Muscle of arm (tissue), 12 donors: ENCODE data around the gene TST. TPM values are rescaled to one million over a fixed set of nuclear protein-coding genes. Genes with fewer than 3 reads are reported as not detected.

Experiments used
- DNase-seq: peaks from one replicate; pipeline ENCODE4 v3.0.0-alpha.2; 2013
- polyA plus RNA-seq, 12 donors: library from polyadenylated mRNA; unstranded; fragments of 120-200 nt; gene quantifications; one replicate each; pipeline ENCODE4 v1.2.1, GENCODE V29; 2013; ENCODE audit not compliant: insufficient read length in 12 of 12

TST gene
- polyA plus RNA-seq, 12 donors, result 9.2 to 41.6 (median 16.1) TPM; not detected in 1

DNA sequence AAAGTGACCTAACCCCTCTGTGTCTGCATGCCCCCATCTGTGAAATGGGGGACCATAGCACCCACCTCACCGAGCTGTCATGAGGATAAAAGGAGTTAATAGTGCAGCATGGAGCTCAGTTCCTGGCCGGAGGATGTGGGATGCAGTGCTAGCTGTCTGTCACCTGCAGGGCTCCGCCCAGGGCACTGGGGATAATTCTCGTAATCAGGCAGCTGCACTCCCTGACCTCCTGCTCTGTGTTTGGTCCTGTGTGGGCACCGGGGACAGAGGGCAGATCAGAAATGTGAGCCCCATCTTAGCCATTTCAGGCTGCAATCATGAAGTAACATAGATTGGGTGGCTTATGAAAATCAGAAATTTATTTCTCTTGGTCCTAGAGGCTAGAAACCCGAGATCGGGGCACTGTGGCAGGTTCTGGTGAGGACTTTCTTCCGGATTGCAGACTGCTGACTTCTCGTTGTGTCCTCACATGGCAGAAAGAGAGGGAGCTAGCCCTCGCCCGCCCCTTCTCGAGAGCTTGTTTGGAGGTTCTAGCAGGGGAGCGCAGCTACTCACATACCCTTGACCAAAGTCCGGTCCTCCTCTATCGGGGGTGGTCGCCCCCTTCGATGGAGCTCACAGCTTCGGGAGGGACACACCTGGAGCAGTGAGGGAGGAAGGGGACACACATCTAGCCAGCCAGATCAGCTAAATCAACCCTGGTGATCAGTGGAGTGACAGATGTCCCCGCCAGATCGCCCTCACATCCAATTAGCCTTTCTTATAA lies 35.5 kb upstream of the TST start:
- DNase-seq, result no peak

DNA sequence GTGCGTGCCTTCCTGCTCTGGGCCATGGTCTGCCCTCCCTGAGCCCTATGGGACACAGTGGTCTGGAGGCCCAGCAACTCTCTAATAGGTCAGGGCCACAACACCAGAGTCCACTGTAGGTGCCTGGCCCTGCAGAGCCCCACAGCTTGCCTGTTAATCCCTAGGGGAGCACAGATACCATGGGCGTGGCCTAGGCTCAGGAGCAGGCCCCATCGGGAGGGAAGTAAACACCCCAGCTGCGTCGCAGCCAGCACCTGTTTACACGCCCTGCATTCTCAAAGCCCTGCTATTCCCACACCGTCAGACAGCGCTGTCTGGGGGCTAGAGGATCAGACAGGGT lies 34.8 kb upstream of the TST start:
- DNase-seq, result no peak

DNA sequence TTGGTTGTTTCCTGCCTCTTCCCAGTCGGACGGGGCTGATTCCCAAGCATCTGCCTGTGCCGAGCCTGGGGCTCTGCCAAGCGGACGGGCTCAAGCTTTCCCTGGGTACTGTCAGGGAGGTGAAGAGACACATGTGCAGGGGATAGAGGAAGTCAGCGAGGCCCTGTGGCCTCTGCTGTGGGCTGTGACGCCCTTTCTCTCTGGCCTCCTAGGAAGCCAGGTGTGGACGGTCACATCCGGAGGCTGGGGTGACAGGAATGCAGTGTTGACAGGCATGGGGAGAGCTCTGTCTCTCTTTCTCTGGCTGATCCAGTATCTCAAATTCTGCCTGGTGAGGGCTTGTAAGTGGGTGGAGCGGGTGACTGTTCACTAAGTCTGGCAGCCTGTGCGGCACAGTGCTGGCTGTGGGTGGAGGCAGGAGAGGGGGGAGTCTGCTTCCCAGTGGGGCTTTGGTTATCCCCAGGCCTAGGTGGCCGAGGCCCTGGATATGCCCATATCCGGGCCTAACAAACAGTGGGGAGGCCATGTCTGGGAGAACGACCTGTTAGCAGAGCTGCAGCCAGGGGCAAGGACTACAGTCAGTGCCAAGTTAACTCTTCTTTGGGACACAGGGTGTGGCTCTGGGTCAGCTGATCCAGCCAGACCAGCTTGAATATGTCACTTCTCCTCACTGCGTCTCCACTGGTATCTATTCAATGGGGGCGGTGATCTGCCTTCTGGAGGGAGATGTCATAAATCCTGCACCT lies 34.2 kb upstream of the TST start:
- DNase-seq, result no peak

DNA sequence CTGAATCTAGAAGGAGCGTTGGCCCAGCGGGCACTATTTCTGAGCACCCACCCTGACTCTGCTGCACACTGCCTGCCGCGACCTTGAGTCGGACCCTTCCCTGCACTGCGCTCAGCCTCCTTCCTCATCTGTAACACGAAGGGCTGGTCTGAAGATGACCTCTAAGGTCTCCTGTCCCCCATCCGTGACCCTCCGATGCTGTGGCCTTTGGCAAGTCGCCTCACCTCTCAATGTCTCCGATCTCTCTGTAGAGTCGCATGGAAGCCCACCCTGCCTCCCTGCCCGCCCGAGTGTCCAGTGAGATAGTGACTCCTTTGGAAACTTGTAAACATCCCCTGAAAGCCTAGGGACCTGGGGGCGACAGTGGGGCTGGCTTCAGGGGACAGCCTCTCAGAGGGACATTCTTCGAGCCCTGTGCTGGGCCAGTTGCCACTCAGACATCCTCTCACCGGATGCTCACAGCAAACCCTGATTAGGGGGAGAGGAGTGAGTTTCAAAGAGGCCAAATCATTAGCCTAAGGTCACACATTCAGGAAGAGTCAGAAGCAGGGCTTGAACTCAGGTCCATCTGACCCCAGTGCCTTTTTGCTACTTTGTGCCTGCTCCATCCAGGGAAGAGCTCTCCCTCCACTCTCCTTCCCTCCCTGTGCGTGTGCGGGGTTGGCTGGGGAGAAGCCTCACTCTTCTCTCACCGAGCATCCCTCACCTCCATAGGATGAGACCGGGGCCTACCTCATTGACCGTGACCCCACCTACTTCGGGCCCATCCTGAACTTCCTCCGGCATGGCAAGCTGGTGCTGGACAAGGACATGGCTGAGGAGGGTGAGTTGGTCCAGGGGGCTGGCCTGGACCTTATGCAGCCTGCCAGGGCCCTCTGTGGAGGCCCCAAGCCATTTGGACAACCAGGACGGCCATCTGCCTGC lies 33.4 kb upstream of the TST start:
- DNase-seq, result no peak

DNA sequence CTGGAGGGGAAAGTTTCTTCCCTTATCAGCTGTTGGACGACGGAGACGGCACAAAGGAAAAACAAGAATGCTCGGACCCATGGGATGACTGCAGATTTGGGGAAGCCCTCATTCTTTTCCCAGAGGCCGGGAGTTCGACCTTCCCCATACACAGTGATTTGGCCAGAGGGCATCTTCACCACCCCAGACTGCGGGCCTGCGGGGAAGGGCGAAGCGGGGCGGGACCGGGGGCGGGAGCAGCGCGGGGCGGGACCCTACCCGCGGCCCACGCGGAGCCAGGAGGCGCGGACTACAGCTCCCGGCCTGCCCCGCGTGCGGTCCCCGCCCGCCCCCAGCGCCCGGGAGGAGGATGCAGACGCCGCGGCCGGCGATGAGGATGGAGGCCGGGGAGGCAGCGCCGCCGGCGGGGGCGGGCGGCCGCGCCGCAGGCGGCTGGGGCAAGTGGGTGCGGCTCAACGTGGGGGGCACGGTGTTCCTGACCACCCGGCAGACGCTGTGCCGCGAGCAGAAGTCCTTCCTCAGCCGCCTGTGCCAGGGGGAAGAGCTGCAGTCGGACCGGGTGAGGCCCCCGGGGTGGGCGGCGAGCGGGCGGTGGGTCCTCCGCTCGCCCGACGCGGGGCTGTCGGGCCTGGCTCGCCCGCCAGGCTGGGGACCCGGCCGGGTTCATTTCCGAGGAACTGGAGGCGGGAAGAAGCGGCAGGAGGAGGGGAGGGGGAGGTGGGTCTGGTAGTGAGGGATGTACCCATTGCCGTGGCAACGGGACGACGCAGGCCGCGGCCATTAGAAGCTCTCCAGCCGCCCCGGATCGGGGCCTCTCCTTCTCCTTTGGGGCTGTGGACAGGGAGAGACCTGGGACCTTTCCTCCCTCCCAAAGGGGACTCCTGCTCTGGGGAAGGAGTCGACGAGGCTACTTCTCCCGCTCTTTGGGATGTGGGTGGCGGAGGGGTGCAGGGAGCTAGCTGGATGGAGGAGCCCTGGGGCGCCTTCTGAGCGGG lies 32.4 kb upstream of the TST start, which contains the start of gene KCTD17:
Gene KCTD17 (plus strand): TSS at position 352 of the 995 bp plus-strand sequence. CDS start 19 bp downstream, at position 371.
- peak; percentile 66 for DNase-seq

DNA sequence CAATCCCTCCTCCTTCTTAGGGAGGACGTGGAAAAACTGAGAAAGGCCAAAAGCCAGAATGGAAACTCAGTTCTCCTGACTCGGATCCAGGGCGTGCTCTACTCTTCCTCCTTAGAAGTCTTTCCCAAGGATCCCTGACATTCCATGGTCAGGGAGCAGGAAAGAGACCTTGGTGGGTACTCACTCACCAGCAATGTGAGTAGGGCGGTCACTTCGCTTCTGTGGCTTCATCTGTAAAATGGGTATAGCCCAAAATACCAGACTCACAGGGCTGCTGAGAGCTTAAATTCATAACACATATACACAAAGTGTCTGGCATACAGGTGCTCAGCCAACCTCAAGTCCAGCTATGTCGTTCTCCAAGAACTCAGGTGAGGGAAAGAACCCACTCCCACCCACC lies 31.7 kb upstream of the TST start:
- no peak for DNase-seq

DNA sequence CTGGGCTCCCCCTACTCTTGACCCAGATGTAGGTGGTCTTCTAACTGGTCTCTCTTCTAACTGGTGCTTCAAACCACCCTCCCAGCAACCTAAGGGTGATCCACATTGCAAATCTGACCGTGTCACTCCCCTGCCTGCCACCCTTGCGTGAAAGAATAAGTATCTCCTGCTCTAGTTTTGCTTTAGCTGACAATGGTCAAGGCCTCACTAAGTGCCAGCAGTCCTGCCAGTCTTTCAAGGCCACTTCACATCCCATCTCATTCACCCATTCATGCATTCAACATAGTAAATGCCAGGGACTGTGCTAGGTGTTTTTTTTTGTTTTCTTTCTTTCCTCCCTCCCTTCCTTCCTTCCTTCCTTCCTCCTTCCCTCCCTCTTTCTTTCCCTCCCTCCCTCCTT lies 30.0 kb upstream of the TST start:
- no peak for DNase-seq

DNA sequence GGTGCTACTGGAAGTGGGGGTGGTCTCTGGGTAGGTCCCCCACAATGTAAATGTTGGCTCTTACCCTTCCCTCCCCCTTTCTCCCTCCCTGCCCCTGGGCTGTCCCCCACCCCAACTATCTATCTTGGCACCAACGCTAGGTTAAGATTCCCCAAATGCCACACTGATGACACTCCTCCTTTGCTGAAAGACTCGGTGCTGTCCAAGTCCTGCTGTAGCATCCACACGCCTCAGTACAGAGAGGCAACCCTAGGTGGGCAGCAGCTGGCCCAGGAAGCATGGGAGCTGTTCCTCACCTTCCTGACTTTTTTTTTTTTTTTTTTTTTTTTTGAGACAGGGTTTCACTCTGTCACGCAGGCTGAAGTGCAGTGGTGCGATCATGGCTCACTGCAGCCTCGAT lies 28.9 kb upstream of the TST start:
- DNase-seq, result no peak

DNA sequence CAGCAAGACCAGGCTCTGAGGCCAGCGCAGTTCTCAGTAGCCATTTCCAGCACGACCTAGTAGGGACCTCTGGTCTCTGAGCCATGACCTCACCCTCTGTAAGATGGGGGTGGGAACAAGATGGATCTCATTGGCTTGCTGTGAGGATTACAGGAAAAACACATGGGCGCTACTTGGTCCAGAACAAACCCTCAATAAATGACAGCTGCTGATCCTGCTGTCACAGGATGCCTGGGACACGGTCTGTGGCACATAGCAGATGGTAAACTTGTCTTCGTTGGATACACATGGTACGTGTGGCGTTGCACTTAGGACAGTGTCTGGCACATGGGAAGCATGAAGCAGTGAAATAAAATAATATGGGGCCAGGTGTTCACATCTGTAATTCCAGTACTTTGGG lies 27.8 kb upstream of the TST start:
- no peak for DNase-seq

DNA sequence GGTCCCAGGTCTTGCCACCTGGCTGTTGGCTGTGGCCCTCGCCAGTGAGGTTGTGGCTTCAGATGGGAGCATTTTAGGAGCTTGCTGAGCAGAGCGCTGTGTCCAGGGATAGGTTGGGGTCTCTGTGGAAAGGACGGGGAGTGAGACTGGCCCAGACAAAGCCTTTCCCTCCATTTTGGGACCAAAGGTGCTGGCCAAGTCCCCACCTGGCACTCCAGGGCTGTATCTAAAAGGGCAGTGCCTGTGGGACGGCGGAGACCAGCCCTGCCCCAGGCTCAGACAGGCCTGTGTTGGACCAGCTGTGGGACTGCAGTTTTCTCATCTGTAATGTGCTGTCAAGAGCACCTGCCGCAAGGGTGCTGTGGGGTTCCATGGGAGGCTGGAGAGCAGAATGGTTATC lies 27.3 kb upstream of the TST start:
- no peak for DNase-seq

DNA sequence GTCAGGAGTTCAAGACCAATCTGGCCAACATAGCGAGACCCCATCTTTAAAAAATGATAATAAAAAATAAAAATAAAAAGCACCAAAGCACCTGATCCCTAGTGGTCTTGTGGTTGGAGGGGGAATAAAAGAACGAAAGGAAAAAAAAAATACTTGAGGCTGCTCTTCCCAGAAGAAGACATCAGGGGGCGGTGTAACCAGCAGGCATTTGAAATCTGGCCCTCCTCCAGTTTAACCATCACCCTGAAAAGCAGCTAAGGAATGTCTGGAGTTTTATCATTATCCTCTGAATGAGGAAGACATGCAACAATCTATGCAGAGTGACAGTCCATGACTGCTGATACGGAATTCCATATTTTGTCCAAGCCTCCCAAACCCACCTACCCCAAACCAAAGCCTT lies 26.7 kb upstream of the TST start:
- no peak for DNase-seq

DNA sequence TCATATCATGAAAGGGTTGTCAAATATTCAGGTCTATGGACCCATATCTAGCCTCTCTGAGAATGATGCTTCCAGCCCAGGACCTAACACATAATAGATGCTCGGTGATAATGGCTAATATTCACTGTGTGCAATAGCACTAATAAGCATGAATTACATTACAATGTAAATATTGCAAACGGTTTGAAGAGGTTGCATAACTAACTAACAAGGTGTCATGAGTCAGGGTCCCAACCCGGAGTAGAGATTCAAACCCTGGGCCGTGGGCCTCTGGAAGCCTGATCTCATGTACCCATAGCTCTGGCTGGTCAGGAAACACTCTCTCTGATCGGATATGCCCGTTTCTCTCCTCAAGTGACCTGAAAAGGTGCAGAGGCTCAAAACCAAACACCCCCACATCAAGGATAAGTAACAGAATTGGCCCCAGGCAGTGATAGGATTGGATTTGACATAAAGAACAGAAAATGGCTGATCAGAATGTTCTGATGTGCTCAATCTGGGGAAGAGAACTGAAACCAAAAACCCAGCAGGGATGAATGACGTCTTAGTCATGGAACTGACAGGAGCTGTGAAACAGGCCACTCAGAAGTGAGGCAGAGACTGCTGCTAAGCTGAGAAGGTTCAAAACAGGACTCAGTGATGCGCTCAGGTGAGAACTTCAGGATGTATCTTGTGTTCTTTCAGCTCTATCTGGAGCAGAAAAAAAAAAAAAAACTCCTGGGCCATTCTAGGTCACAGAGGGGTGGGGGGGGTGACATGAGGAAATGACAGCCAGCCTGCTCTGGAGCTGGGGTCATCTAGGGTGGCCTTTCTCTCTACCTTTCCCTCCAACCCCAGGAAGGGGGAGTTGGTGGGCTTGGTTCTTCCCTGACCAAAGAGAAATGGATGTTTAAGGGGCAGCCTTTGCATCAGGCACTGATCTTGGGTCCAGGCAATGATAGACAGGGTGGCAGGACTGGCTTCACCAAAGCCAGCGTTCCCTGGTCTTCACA lies 25.7 kb upstream of the TST start:
- DNase-seq, result no peak

DNA sequence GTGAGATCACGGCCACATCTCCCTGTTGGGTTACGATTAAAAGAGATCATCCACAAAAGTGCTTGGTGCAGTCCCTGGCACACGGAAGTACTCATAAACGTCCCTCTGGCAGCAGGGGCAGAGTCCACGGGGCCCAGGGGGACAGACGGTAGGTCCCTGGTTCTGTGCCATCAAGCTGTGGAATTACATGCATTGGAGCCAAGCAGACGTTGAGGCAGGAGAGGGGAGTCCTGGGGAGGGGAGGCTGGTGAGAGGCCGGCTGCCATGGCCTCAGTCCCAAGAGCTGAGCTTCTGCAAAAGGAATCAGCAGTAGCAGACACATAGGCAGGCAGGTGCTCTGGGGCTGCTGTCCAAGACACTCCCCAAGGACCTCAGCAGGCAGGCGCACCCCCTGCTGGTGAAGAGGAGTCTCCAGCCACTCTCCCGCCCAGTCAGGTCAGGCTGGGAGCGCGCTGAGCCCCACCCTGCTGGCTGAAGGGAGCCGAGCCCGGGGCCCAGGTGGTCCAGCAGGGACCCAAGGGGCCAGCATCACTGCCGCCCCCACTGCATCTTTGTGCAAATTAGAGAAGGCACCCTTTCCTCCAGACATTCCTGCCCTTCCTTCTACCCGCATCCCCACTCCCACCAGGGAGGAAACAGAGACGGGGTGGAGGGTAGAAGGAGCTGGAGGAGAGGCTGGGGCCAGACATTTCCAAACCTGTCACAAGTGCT lies 24.7 kb upstream of the TST start:
- DNase-seq, result no peak

DNA sequence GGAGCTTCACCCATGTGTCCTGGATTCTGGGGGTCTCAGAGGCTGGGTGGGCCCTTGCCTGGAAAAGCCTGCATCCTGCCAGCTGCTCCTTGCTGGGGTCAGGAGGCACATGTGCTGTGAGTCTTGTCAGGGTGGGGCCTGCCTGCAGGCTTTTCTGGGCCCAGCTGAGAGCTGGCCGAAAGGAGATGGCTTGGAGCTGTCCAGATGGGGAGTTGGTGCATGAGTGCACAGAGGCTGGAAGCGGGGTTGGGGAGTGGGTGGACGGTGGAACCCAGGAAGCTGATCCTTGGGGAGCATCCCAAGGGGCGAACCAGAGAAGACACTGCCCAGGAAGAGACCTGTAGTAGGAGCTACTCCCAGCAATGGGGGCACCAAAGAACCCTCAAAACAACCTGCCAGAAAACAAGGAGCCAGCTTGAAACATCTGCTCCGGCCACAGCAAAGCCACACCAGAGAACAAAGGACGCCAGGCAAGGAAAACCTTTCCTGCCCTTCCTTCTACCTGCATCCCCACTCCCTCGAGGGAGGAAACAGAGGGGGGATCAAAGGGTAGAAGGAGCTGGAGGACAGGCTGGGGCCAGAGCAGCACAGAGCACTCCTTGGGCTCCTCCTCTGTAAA lies 24.1 kb upstream of the TST start:
- no peak for DNase-seq

DNA sequence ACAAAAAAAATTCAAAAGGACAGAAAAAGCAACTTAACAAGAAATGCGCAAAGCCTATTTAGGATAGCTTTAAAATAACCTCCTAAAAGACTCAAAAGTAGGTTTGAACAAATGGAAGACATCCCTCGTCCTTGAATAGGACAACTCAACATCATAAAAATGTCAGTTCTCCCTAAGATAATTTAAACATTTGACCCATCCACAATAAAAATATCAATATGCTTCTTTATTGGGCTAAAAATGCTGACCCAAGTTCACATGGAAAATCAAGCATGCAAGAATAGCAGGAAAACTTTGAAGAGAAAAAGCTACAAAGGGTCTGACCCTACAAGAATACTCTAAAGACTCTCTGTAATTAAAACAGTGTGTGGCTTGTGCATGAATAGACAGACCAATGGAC lies 20.2 kb upstream of the TST start:
- DNase-seq, result no peak

DNA sequence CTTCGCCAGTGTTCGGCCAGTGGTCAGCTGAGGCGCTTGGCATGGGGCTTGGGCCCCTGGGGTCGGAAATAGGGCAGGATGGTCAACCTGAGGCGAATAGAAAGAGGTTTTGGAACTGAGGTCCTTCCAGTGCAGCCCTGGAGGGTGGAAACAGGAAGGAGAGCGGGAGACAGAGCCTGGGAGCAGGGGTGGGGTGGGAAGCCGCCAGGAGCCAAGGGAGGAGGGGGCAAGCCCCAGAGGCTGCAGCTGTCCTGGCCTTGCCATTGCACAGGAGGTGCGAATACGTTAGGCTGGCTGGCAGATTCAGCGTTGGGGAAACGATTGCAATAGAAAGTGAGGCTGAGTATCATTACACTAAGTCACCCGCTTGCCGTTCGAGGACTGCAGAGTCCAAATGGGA lies 18.4 kb upstream of the TST start:
- no peak for DNase-seq

DNA sequence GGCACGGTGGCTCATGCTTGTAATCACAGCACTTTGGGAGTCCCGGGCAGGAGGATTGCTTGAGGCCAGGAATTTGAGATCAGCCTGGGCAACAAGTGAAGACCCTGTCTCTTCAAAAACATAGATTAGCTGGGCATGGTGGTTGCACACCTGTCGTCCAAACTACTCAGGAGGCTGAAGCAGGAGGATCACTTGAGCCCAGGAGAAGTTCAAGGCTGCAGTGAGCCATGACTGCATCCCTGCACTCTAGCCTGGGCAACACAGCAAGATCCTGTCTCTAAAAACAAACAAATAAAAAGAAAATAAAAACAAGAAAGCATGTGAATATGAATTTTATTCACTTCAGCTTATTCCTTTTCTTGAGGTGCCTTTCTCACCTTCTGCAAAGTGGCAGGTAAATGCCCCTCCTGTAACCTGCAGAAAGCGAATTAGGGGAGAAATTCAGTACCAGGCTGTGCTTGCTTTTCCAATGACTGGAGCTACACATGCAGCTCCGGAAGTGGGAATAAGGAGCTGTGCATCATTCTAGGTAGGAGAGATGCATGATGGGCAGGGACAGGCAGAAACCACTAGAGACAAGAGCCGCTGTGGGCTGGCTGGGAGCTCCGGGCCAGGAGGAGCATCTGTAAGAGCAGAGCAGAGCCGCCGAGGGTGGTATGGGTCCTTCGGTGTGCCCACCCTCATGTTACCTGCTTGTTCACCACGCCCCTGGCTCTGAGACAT lies 17.6 kb upstream of the TST start:
- DNase-seq, result no peak
